HUES48 (cell line): ENCODE measurements around the gene SUCLG2.

Source experiments
- H3K27ac ChIP-seq: one replicate; pipeline ENCODE4 v1.7.0; 2013; ENCODE audit warnings: low read depth, low read length, inconsistent platforms
- H3K27me3 ChIP-seq: 2 replicates; pipeline ENCODE4 v1.6.1; 2013; ENCODE audit warnings: mild to moderate bottlenecking, low read length; ENCODE audit not compliant: control insufficient read depth, insufficient read depth
- H3K36me3 ChIP-seq: 2 replicates; pipeline ENCODE4 v1.6.1; 2013; ENCODE audit warnings: low read length; ENCODE audit not compliant: control insufficient read depth, insufficient read depth
- H3K4me1 ChIP-seq: 2 replicates; pipeline ENCODE4 v1.6.1; 2013; ENCODE audit warnings: mild to moderate bottlenecking, low read length; ENCODE audit not compliant: control insufficient read depth, insufficient read depth
- H3K4me3 ChIP-seq: 2 replicates; pipeline ENCODE4 v1.5.1; 2013; ENCODE audit warnings: mild to moderate bottlenecking, low read depth, low read length
- H3K9ac ChIP-seq: 2 replicates; pipeline ENCODE4 v1.6.1; 2013; ENCODE audit warnings: mild to moderate bottlenecking, low read depth, low read length, moderate library complexity
- H3K9me3 ChIP-seq: 2 replicates; pipeline ENCODE4 v1.6.1; 2013; ENCODE audit warnings: low read length; ENCODE audit not compliant: control insufficient read depth, insufficient read depth

SUCLG2 gene

GRCh38 chr3:67654099-67654843 lies at the start of gene SUCLG2:
SUCLG2 (minus strand) TSS chr3:67654612; CDS start chr3:67654586, 26 bp downstream.
- Histone ChIP-seq H3K9me3 (no peaks in the 10 kb centered on the region), H3K4me1 (peaks cover 14% of the 10 kb centered on the region), H3K27me3 (no peaks in the 10 kb centered on the region), H3K9ac (peak within 1 kb of the TSS; percentile 97), H3K4me3 (peak within 1 kb of the TSS; percentile 79), H3K27ac (peak within 1 kb of the TSS; percentile 89), H3K36me3 (no peaks in the 10 kb centered on the region)

- Histone ChIP-seq H3K4me3 (no peak overlapping the region), H3K27me3 (no peaks in the 10 kb centered on the region), H3K9ac (no peak overlapping the region), H3K27ac (no peak overlapping the region), H3K4me1 (peaks cover 34% of the 10 kb centered on the region), H3K36me3 (no peaks in the 10 kb centered on the region), H3K9me3 (0 out of 2 replicates have a peak, but pooled peaks cover under 1% of the 10 kb centered on the region)
These were observed 46.2 kb upstream of the SUCLG2 start for GRCh38 chr3:67700596-67700995.

- H3K4me3 ChIP-seq = no peak overlapping the region
- H3K36me3 ChIP-seq = no peaks in the 10 kb centered on the region
- H3K4me1 ChIP-seq = peaks cover 34% of the 10 kb centered on the region
- peaks cover 5% of the 10 kb centered on the region; the same call in 1 of the 2 replicates for H3K9me3 ChIP-seq
- H3K27me3 ChIP-seq = no peaks in the 10 kb centered on the region
- no peak overlapping the region for H3K27ac ChIP-seq
- H3K9ac ChIP-seq = no peak overlapping the region
These were observed 45.5 kb upstream of the SUCLG2 start for GRCh38 chr3:67699882-67700281.

GRCh38 chr3:67692621-67693020 lies 38.2 kb upstream of the SUCLG2 start:
- no peak overlapping the region for H3K9ac ChIP-seq
- no peak overlapping the region for H3K27ac ChIP-seq
- peaks cover 10% of the 10 kb centered on the region for H3K4me1 ChIP-seq
- no peak overlapping the region for H3K4me3 ChIP-seq
- no peaks in the 10 kb centered on the region for H3K27me3 ChIP-seq
- no peaks in the 10 kb centered on the region for H3K36me3 ChIP-seq
- H3K9me3 ChIP-seq = peaks cover 5% of the 10 kb centered on the region; the same call in 1 of the 2 replicates

GRCh38 chr3:67691926-67692325 lies 37.5 kb upstream of the SUCLG2 start:
- Histone ChIP-seq H3K27ac (no peak overlapping the region), H3K4me3 (no peak overlapping the region), H3K27me3 (no peaks in the 10 kb centered on the region), H3K9ac (no peak overlapping the region), H3K9me3 (peaks cover 5% of the 10 kb centered on the region; the same call in 1 of the 2 replicates), H3K36me3 (no peaks in the 10 kb centered on the region), H3K4me1 (peaks cover 3% of the 10 kb centered on the region)

GRCh38 chr3:67691207-67691606 lies 36.8 kb upstream of the SUCLG2 start:
- Histone ChIP-seq H3K4me3 (no peak overlapping the region), H3K9ac (no peak overlapping the region), H3K9me3 (peaks cover 5% of the 10 kb centered on the region; the same call in 1 of the 2 replicates), H3K36me3 (no peaks in the 10 kb centered on the region), H3K4me1 (no peaks in the 10 kb centered on the region), H3K27ac (no peak overlapping the region), H3K27me3 (no peaks in the 10 kb centered on the region)

GRCh38 chr3:67689806-67690205 lies 35.4 kb upstream of the SUCLG2 start:
- Histone ChIP-seq H3K4me3 (no peak overlapping the region), H3K27ac (no peak overlapping the region), H3K27me3 (no peaks in the 10 kb centered on the region), H3K9me3 (no peaks in the 10 kb centered on the region), H3K36me3 (no peaks in the 10 kb centered on the region), H3K4me1 (no peaks in the 10 kb centered on the region), H3K9ac (no peak overlapping the region)

- H3K36me3 ChIP-seq = no peaks in the 10 kb centered on the region
- H3K4me3 ChIP-seq = no peak overlapping the region
- H3K9ac ChIP-seq = no peak overlapping the region
- H3K9me3 ChIP-seq = no peaks in the 10 kb centered on the region
- no peaks in the 10 kb centered on the region for H3K27me3 ChIP-seq
- no peaks in the 10 kb centered on the region for H3K4me1 ChIP-seq
- no peak overlapping the region for H3K27ac ChIP-seq
These were observed 33.8 kb upstream of the SUCLG2 start for GRCh38 chr3:67688231-67688630.

- Histone ChIP-seq H3K27ac (no peak overlapping the region), H3K4me3 (no peak overlapping the region)
These were observed 31.7 kb upstream of the SUCLG2 start for GRCh38 chr3:67686069-67686468.

GRCh38 chr3:67685499-67685898 lies 31.1 kb upstream of the SUCLG2 start:
- H3K27me3 ChIP-seq = no peaks in the 10 kb centered on the region
- H3K9ac ChIP-seq = no peak overlapping the region
- no peaks in the 10 kb centered on the region for H3K36me3 ChIP-seq
- H3K9me3 ChIP-seq = no peaks in the 10 kb centered on the region
- H3K4me3 ChIP-seq = no peak overlapping the region
- no peaks in the 10 kb centered on the region for H3K4me1 ChIP-seq
- H3K27ac ChIP-seq = no peak overlapping the region

More at GRCh38 chr3:67686069-67686468, 31.7 kb upstream of the SUCLG2 start:
- no peaks in the 10 kb centered on the region for H3K27me3 ChIP-seq
- no peaks in the 10 kb centered on the region for H3K36me3 ChIP-seq
- no peaks in the 10 kb centered on the region for H3K4me1 ChIP-seq
- no peaks in the 10 kb centered on the region for H3K9me3 ChIP-seq
- H3K9ac ChIP-seq = no peak overlapping the region

- H3K9me3 ChIP-seq = no peaks in the 10 kb centered on the region
- no peaks in the 10 kb centered on the region for H3K4me1 ChIP-seq
- H3K27me3 ChIP-seq = no peaks in the 10 kb centered on the region
- no peak overlapping the region for H3K27ac ChIP-seq
- H3K36me3 ChIP-seq = no peaks in the 10 kb centered on the region
- no peak overlapping the region for H3K9ac ChIP-seq
- H3K4me3 ChIP-seq = no peak overlapping the region
These were observed 29.8 kb upstream of the SUCLG2 start for GRCh38 chr3:67684211-67684610.
